T-cell (primary cell): Measurements from ENCODE around the gene DOCK4. TPM values are rescaled to one million over a fixed set of nuclear protein-coding genes. Genes with fewer than 3 reads are reported as not detected.

Source experiments
- ATAC-seq, 4 experiments: fragments of 200-7000 bp in 3 of 4; fragments of 150-1000 bp in 1 of 4; cut with Tn5 transposase; replicated peaks in 1 of 4; 1 replicate in 3 of 4; 2 replicates in 1 of 4; pipeline ENCODE4 v1.10.0; 2021; ENCODE audit warnings: moderate library complexity in 3 of 4, mild to moderate bottlenecking in 2 of 4, moderate number of reproducible peaks in 1 of 4
- CTCF ChIA-PET, 2 donors: fragments of 300-600 bp; sonication (Branson Sonifier 250); formaldehyde crosslinking; loops; one replicate each; lab custom pipeline; 2022; ENCODE audit warnings: antibody characterized with exemption in 2 of 2; lab: Charles Lee
- POLR2A ChIA-PET, 2 donors: fragments of 300-600 bp; sonication (Branson Sonifier 250); formaldehyde crosslinking; loops; one replicate each; lab custom pipeline; 2022; ENCODE audit warnings: antibody characterized with exemption in 2 of 2; lab: Charles Lee
- DNase-seq, 35 experiments: peaks; one replicate each; pipeline versions ENCODE4 v3.0.0 to v3.0.0-alpha.2; 2013 to 2023
- H3K27ac ChIP-seq: one replicate; pipeline ENCODE4 v1.5.1; 2013; ENCODE audit warnings: low read length
- H3K27me3 ChIP-seq, 2 experiments: replicated peaks in 1 of 2; 1 replicate in 1 of 2; 2 replicates in 1 of 2; pipeline versions ENCODE4 v1.6.1 to v1.7.0; 2013; ENCODE audit warnings: low read length in 1 of 2, mixed read lengths in 1 of 2; ENCODE audit not compliant: control insufficient read depth in 2 of 2, insufficient read depth in 2 of 2; ENCODE audit errors: extremely low read depth in 1 of 2
- H3K36me3 ChIP-seq, 2 donors: 1 replicate in 1 of 2; 2 replicates in 1 of 2; pipeline versions ENCODE4 v1.6.1 to v1.7.0; 2013; ENCODE audit warnings: low read length in 1 of 2; ENCODE audit not compliant: control insufficient read depth in 2 of 2, insufficient read depth in 1 of 2; ENCODE audit errors: extremely low read depth in 1 of 2
- H3K4me1 ChIP-seq, 2 experiments: 1 replicate in 1 of 2; 2 replicates in 1 of 2; pipeline versions ENCODE4 v1.6.1 to v1.7.0; 2013; ENCODE audit warnings: low read length in 2 of 2, mixed read lengths in 1 of 2; ENCODE audit not compliant: insufficient read depth in 2 of 2, control insufficient read depth in 1 of 2; ENCODE audit errors: extremely low read depth in 1 of 2
- H3K4me3 ChIP-seq, 2 donors: 1 replicate in 1 of 2; 2 replicates in 1 of 2; pipeline versions ENCODE4 v1.5.1 to v1.7.0; 2013; ENCODE audit warnings: mild to moderate bottlenecking in 2 of 2, low read length in 1 of 2, moderate library complexity in 1 of 2; ENCODE audit not compliant: control insufficient read depth in 1 of 2; ENCODE audit errors: extremely low read depth in 1 of 2
- H3K9me3 ChIP-seq: 2 replicates; pipeline ENCODE4 v1.7.0; 2013
- H3K27ac Mint-ChIP-seq, 2 donors: one replicate each; pipeline ENCODE4 v1.8.0; 2020 to 2021; ENCODE audit warnings: mild to moderate bottlenecking in 2 of 2, mixed read lengths in 2 of 2
- H3K27me3 Mint-ChIP-seq, 2 donors: one replicate each; pipeline ENCODE4 v1.8.0; 2021 to 2022; ENCODE audit warnings: mixed read lengths in 2 of 2
- H3K36me3 Mint-ChIP-seq: one replicate; pipeline ENCODE4 v1.8.0; 2021; ENCODE audit warnings: mixed read lengths
- H3K4me1 Mint-ChIP-seq, 3 donors: one replicate each; pipeline ENCODE4 v1.8.0; 2020 to 2022; ENCODE audit warnings: mixed read lengths in 3 of 3, mild to moderate bottlenecking in 1 of 3
- H3K4me3 Mint-ChIP-seq, 3 donors: one replicate each; pipeline ENCODE4 v1.8.0; 2020 to 2022; ENCODE audit warnings: mild to moderate bottlenecking in 3 of 3, mixed read lengths in 3 of 3, moderate library complexity in 3 of 3
- H3K9me3 Mint-ChIP-seq, 3 donors: one replicate each; pipeline ENCODE4 v1.8.0; 2020 to 2022; ENCODE audit warnings: mixed read lengths in 3 of 3
- WGBS: methylation state at CpG from one replicate; pipeline ENCODE4 v1.1.5; 2013; ENCODE audit warnings: missing lambda C conversion rate; ENCODE audit not compliant: insufficient coverage; 5-methylcytosine and 5-hydroxymethylcytosine counted together
- total RNA-seq, 35 experiments: library from RNA in 6 of 35; stranded (reverse) in 6 of 35; fragments of 120-200 nt in 1 of 35; gene quantifications; one replicate each; pipeline versions ENCODE4 v1.2.1 to v1.2.4 and lab custom pipeline; 2013 to 2026

DOCK4 gene
- total RNA-seq, 5 donors from 2014 or later (not counting 1 experiment from before 2014, with no cell fraction given): 0.35 to 1.4 (median 0.85) TPM

DNA sequence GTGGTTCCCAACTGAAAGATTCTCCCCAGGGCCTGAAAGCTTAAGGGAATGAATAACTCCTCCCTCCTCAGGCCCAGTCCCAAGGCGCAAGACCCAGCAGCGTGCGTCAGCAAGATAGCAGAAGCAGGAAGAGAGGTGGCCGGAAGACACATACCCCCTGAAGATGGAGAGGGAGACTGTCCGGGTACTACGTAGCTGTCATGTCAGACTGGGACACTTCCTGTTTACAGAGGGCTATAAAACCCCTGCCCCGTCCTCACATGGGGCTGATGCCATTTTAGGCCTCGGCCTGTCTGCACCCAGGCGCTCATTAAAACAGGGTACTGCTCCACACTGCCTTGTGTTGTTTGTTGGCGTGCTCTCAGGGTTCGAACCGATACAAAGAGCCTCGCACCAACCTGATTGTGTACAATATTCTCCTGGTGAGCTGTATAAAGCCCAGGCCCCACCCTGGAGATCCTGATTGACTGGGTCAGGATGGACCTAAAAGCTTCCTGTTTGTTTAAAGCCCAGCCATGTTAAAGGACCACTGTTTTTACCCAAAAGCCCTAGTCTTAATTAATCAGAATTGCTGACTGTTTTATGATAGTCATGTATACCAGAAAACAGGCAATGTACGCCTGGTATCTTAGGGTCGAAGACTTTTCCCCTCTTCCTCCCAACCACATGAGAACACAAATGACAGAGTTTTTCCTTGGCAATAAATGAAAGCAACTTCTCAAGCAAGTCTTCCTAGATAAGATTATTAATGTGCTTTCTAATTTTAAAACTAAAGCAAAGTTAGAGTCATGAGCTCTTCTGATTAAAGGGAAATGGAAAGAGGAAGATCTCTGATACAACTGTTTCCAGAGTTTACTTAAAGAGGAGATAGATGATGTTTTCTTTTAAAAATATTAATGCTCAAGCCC lies 251.5 kb downstream of the DOCK4 start:
- Histone ChIP-seq H3K4me1 (no peaks in the 10 kb centered on the region), H3K36me3 (no peaks in the 10 kb centered on the region), H3K4me3 (no peak overlapping the region), H3K27ac (no peak overlapping the region), H3K9me3 (no peaks in the 10 kb centered on the region), H3K27me3 (no peaks in the 10 kb centered on the region)
- no peaks in the 10 kb centered on the region for H3K36me3 Mint-ChIP-seq
- no peak overlapping the region for H3K4me3 Mint-ChIP-seq
- H3K9me3 Mint-ChIP-seq: no peaks in the 10 kb centered on the region
- ATAC-seq (no peak), DNase-seq (no peak)
- H3K27ac Mint-ChIP-seq: no peak overlapping the region
- 87% methylated on average over 10 of the region's 15 CpGs for WGBS
- POLR2A ChIA-PET: no interaction called here
- no peaks in the 10 kb centered on the region for H3K4me1 Mint-ChIP-seq
- peaks cover 0 to 3% of the 10 kb centered on the region in 2 donors for H3K27me3 Mint-ChIP-seq
- CTCF ChIA-PET: no interaction called here

- H3K4me3 Mint-ChIP-seq: no peak overlapping the region
- peaks cover 0 to 3% of the 10 kb centered on the region in 2 donors for H3K27me3 Mint-ChIP-seq
- H3K9me3 ChIP-seq: no peaks in the 10 kb centered on the region
- no peak overlapping the region for H3K4me3 ChIP-seq
- 96% methylated on average over 5 of the region's 5 CpGs for whole genome bisulfite sequencing
- no peaks in the 10 kb centered on the region for H3K36me3 ChIP-seq
- no peaks in the 10 kb centered on the region for H3K9me3 Mint-ChIP-seq
- ChIA-PET POLR2A (no interaction called here), CTCF (no interaction called here)
- no peak overlapping the region for H3K27ac Mint-ChIP-seq
- no peak overlapping the region for H3K27ac ChIP-seq
- H3K36me3 Mint-ChIP-seq: no peaks in the 10 kb centered on the region
- H3K4me1 ChIP-seq: no peaks in the 10 kb centered on the region
- no peaks in the 10 kb centered on the region for H3K27me3 ChIP-seq
- H3K4me1 Mint-ChIP-seq: no peaks in the 10 kb centered on the region
- DNase-seq: no peak
- ATAC-seq: no peak
These were observed 252.1 kb downstream of the DOCK4 start for GRCh38 chr7:111954056-111954455.

DNA sequence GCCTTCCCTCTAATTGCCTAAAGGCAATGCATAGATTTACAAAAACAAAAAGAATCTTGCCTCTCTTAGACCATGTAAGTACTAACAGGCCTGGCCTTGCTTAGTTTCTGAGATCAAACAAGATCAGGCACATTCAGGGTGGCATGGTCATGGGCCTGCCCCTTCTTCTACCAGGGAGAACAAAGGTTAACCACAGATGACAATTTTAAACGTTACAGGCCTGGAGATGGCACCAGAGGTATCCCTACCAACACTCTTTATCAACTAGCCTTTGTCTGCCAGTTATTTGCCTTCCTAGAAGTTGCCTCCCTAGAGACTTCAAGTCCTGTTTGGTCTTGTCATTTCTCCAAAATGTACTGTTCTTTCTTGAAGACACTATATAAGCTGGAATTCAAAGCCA lies 252.6 kb downstream of the DOCK4 start:
- Mint-ChIP-seq H3K27ac (no peak overlapping the region), H3K27me3 (no peaks in the 10 kb centered on the region), H3K9me3 (no peaks in the 10 kb centered on the region), H3K4me1 (no peaks in the 10 kb centered on the region), H3K4me3 (no peak overlapping the region), H3K36me3 (no peaks in the 10 kb centered on the region)
- ATAC-seq: peak in 1 of 4 experiments; percentile 20
- no peaks in the 10 kb centered on the region for H3K9me3 ChIP-seq
- no peaks in the 10 kb centered on the region for H3K36me3 ChIP-seq
- no peaks in the 10 kb centered on the region for H3K4me1 ChIP-seq
- ChIA-PET POLR2A (no interaction called here), CTCF (interaction anchor here in 1 of 2 donors (0.5 to 0.6 kb wide), 2 partner anchors 462 to 917 kb away, joined by 3 to 4 read pairs; no protein-coding TSS in a partner anchor)
- no peak overlapping the region for H3K4me3 ChIP-seq
- H3K27ac ChIP-seq: no peak overlapping the region
- H3K27me3 ChIP-seq: no peaks in the 10 kb centered on the region
- WGBS: 0% methylated on average over 1 of the region's 1 CpG
- DNase-seq: peak in 1 of 35 experiments; percentile 2

DNA sequence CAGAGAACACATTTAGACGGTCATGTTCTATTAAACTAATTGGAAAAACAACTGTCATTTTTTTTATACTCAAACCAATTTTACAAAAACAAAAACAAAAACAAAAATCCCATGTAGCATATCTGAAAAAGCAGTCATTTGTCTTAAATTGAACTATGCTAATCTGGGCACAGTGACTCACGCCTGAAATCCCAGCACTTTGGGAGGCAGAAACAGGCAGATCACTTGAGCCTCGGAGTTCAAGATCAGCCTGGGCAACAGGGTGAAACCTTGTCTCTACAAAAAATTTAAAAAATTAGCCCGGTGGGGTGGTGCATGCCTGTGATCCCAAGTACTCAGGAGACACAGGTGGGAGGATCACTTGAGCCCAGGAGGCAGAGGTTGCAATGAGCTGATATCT lies 253.4 kb downstream of the DOCK4 start:
- peaks cover 0 to under 1% of the 10 kb centered on the region in 2 experiments for H3K27me3 ChIP-seq
- no peaks in the 10 kb centered on the region for H3K9me3 Mint-ChIP-seq
- no peaks in the 10 kb centered on the region for H3K4me1 Mint-ChIP-seq
- no peak overlapping the region for H3K27ac ChIP-seq
- DNase-seq (no peak), ATAC-seq (no peak)
- no peaks in the 10 kb centered on the region for H3K27me3 Mint-ChIP-seq
- ChIA-PET CTCF (interaction anchor here in 1 of 2 donors (0.5 kb wide), 1 partner anchor 918 kb away, joined by 4 read pairs; no protein-coding TSS in a partner anchor), POLR2A (no interaction called here)
- no peaks in the 10 kb centered on the region for H3K9me3 ChIP-seq
- no peak overlapping the region for H3K27ac Mint-ChIP-seq
- H3K4me1 ChIP-seq: no peaks in the 10 kb centered on the region
- H3K36me3 Mint-ChIP-seq: no peaks in the 10 kb centered on the region
- no peak overlapping the region for H3K4me3 ChIP-seq
- 72% methylated on average over 4 of the region's 4 CpGs for WGBS
- no peaks in the 10 kb centered on the region for H3K36me3 ChIP-seq
- no peak overlapping the region for H3K4me3 Mint-ChIP-seq

- H3K9me3 ChIP-seq: no peaks in the 10 kb centered on the region
- no peak overlapping the region for H3K4me3 Mint-ChIP-seq
- no peaks in the 10 kb centered on the region for H3K4me1 ChIP-seq
- DNase-seq: no peak
- POLR2A ChIA-PET: no interaction called here
- no peaks in the 10 kb centered on the region for H3K4me1 Mint-ChIP-seq
- no peak overlapping the region for H3K27ac ChIP-seq
- H3K27me3 Mint-ChIP-seq: no peaks in the 10 kb centered on the region
- CTCF ChIA-PET: interaction anchor here in 1 of 2 donors (0.6 kb wide), 1 partner anchor 113 kb away, joined by 7 read pairs; no protein-coding TSS in a partner anchor
- no peaks in the 10 kb centered on the region for H3K36me3 ChIP-seq
- no peak for ATAC-seq
- peaks cover 0 to 3% of the 10 kb centered on the region in 2 experiments for H3K27me3 ChIP-seq
- no peak overlapping the region for H3K4me3 ChIP-seq
- no peak overlapping the region for H3K27ac Mint-ChIP-seq
- no peaks in the 10 kb centered on the region for H3K36me3 Mint-ChIP-seq
- no peaks in the 10 kb centered on the region for H3K9me3 Mint-ChIP-seq
These were observed 255.1 kb downstream of the DOCK4 start for GRCh38 chr7:111951052-111951451.

DNA sequence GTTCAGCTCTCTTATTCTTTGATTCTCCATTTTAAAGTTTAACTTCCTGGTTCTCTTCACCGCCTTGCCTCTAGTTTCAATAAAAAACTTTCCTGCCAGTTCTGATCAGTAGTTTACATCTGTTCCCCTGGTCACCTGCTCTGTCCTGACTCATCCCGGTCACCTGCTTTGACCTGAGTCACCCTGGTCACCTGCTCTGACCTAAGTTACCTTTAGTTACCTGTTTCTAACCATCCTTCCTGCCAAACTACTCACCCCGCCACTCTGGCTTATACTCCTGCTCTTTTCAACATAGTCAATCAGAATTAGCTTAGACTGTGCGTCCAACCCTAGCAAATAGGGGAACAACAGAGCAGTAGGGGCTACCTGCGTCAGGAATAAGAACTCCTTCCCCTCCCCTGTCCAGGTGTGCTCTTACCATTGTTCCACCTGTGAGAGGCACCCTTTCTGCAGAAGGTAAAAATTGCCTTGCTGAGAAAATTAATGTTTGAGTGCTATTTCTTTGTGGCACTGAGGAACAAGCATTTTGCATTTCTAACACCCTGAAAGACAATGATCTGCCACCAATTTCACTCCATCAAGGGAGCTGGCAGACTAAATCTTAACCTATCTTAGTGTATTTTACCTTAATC lies 263.6 kb downstream of the DOCK4 start:
- Histone ChIP-seq H3K9me3 (peaks cover 2% of the 10 kb centered on the region), H3K4me3 (no peak overlapping the region), H3K27ac (no peak overlapping the region), H3K4me1 (no peaks in the 10 kb centered on the region), H3K36me3 (no peaks in the 10 kb centered on the region), H3K27me3 (peaks cover 0 to under 1% of the 10 kb centered on the region in 2 experiments)
- ChIA-PET CTCF (no interaction called here), POLR2A (no interaction called here)
- H3K4me1 Mint-ChIP-seq: no peaks in the 10 kb centered on the region
- no peaks in the 10 kb centered on the region for H3K36me3 Mint-ChIP-seq
- ATAC-seq (no peak), DNase-seq (no peak)
- WGBS: 84% methylated on average over 5 of the region's 5 CpGs
- peaks cover 8 to 32% (median 16%) of the 10 kb centered on the region in 3 donors for H3K9me3 Mint-ChIP-seq
- no peaks in the 10 kb centered on the region for H3K27me3 Mint-ChIP-seq
- no peak overlapping the region for H3K27ac Mint-ChIP-seq
- H3K4me3 Mint-ChIP-seq: no peak overlapping the region
